ENCODE data around the gene MALAT1.
"Not testable (repeated sequence)": the region's sequence is repeated elsewhere in the genome, so short reads cannot be mapped to it uniquely, and the experiment has no call there.

The MALAT1 gene

GRCh38 chr11:65470433-65471049 lies 28.3 kb upstream of the MALAT1 start:
- Histone ChIP-seq H4K20me1 (ENCODE audit: insufficient read depth, low read length) (no peaks in the 10 kb centered on the region), H3K27me3 (ENCODE audit: insufficient read depth, low read length) (no peaks in the 10 kb centered on the region), H3K4me2 (ENCODE audit: low read length) (no peak overlapping the region; the same call in 1 of the 2 replicates), H3K9me2 (ENCODE audit: low read depth, low read length) (no peaks in the 10 kb centered on the region), H3K4me3 (ENCODE audit: low read depth, low read length, poor library complexity, severe bottlenecking) (no peak overlapping the region), H3K79me2 (ENCODE audit: insufficient read depth, low read length) (no peaks in the 10 kb centered on the region), H2AFZ (ENCODE audit: low read length) (no peak overlapping the region), H3F3A (ENCODE audit: insufficient read depth, low read length) (peaks cover 13% of the 10 kb centered on the region), H3K9me3 (ENCODE audit: low read length) (no peaks in the 10 kb centered on the region), H3K9ac (ENCODE audit: low read length) (no peak overlapping the region; the same call in 1 of the 2 replicates), H3K27ac (ENCODE audit: low read depth, low read length, poor library complexity, severe bottlenecking) (peak overlapping the region; percentile 82), H3K4me1 (ENCODE audit: insufficient read depth, low read length, severe bottlenecking) (peaks cover 39% of the 10 kb centered on the region), H3K36me3 (ENCODE audit: insufficient read depth, low read length) (no peaks in the 10 kb centered on the region)
- no peak for TF ChIP-seq EZH2 (IDR thresholded peaks at IDR 0.05; ENCODE audit: borderline replicate concordance, low read length)
- TF ChIP-seq, protein P1, sequence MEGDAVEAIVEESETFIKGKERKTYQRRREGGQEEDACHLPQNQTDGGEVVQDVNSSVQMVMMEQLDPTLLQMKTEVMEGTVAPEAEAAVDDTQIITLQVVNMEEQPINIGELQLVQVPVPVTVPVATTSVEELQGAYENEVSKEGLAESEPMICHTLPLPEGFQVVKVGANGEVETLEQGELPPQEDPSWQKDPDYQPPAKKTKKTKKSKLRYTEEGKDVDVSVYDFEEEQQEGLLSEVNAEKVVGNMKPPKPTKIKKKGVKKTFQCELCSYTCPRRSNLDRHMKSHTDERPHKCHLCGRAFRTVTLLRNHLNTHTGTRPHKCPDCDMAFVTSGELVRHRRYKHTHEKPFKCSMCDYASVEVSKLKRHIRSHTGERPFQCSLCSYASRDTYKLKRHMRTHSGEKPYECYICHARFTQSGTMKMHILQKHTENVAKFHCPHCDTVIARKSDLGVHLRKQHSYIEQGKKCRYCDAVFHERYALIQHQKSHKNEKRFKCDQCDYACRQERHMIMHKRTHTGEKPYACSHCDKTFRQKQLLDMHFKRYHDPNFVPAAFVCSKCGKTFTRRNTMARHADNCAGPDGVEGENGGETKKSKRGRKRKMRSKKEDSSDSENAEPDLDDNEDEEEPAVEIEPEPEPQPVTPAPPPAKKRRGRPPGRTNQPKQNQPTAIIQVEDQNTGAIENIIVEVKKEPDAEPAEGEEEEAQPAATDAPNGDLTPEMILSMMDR (IDR thresholded peaks at IDR 0.05; ENCODE audit: low read length): no peak

DNA sequence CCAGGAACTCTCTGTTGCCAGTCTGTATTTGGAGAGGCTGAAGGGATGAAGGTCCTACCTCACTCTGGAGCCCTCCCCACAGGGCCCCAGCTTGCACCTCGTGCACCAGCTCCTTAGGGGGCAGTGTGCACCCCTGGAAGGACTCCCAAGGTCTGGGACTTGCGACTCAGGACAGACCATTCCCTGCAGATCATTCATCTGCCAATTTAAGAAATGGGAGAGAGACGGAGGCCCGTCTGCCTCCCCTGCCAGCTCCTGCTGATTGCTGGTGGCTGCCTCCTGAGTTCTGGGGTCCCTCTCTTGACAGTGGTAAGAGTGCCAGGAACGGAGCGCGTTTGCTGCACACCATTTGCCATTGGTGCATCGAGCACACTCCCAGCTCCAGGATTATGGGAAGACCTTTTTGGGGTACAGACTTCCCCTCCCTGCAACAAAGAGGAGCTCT lies 27.4 kb upstream of the MALAT1 start:
- H3K79me2 ChIP-seq (ENCODE audit: insufficient read depth, low read length): no peaks in the 10 kb centered on the region
- peak overlapping the region; percentile 34 for H3K4me3 ChIP-seq (ENCODE audit: low read depth, low read length, poor library complexity, severe bottlenecking)
- H3K9me3 ChIP-seq (ENCODE audit: low read length): no peaks in the 10 kb centered on the region
- TF ChIP-seq, protein P1 (IDR thresholded peaks at IDR 0.05; ENCODE audit: low read length): peak; percentile 71
- no peak for TF ChIP-seq EZH2 (IDR thresholded peaks at IDR 0.05; ENCODE audit: borderline replicate concordance, low read length)
- no peaks in the 10 kb centered on the region for H4K20me1 ChIP-seq (ENCODE audit: insufficient read depth, low read length)
- H3K4me1 ChIP-seq (ENCODE audit: insufficient read depth, low read length, severe bottlenecking): peaks cover 44% of the 10 kb centered on the region
- peaks cover 16% of the 10 kb centered on the region for H3F3A ChIP-seq (ENCODE audit: insufficient read depth, low read length)
- no peaks in the 10 kb centered on the region for H3K36me3 ChIP-seq (ENCODE audit: insufficient read depth, low read length)
- H3K27ac ChIP-seq (ENCODE audit: low read depth, low read length, poor library complexity, severe bottlenecking): peak overlapping the region; percentile 82
- H2AFZ ChIP-seq (ENCODE audit: low read length): no peak overlapping the region
- H3K9me2 ChIP-seq (ENCODE audit: low read depth, low read length): no peaks in the 10 kb centered on the region
- peak overlapping the region; percentile 62 for H3K4me2 ChIP-seq (ENCODE audit: low read length)
- peak overlapping the region; percentile 60 for H3K9ac ChIP-seq (ENCODE audit: low read length)
- H3K27me3 ChIP-seq (ENCODE audit: insufficient read depth, low read length): no peaks in the 10 kb centered on the region

DNA sequence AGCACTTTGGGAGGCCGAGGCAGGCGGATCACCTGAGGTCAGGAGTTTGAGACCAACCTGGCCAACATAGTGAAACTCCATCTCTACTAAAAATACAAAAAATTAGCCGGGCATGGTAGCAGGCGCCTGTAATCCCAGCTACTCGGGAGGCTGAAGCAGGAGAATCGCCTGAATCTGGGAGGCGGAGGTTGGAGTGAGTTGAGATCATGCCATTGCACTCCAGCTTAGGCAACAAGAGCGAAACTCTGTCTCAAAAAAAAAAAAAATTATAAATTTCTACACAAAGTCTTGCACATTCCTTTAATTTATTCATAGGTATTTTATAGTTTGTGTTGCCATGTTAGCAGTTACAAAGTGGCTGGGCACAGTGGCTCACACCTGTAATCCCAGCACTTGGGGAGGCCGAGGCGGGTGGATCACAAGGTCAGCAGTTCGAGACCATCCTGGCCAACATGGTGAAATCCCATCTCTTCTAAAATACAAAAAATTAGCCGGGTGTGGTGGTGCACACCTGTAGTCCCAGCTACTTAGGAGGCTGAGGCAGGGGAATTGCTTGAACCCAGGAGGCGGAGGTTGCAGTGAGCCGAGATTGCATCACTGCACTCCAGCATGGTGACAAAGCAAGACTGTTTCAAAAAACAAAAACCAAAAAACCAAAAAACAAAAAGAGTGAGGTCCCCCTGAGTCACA lies 26.1 kb upstream of the MALAT1 start:
- Histone ChIP-seq H3K4me1 (ENCODE audit: insufficient read depth, low read length, severe bottlenecking) (peaks cover 53% of the 10 kb centered on the region), H3K4me2 (ENCODE audit: low read length) (peak overlapping the region; percentile 62; the same call in 1 of the 2 replicates), H3K27ac (ENCODE audit: low read depth, low read length, poor library complexity, severe bottlenecking) (peak overlapping the region; percentile 82), H3F3A (ENCODE audit: insufficient read depth, low read length) (peaks cover 16% of the 10 kb centered on the region)
- not testable (repeated sequence) for H3K79me2 ChIP-seq (ENCODE audit: insufficient read depth, low read length); H3K36me3 ChIP-seq (ENCODE audit: insufficient read depth, low read length); H3K27me3 ChIP-seq (ENCODE audit: insufficient read depth, low read length); H3K4me3 ChIP-seq (ENCODE audit: low read depth, low read length, poor library complexity, severe bottlenecking); H4K20me1 ChIP-seq (ENCODE audit: insufficient read depth, low read length); H3K9me3 ChIP-seq (ENCODE audit: low read length); H2AFZ ChIP-seq (ENCODE audit: low read length); H3K9me2 ChIP-seq (ENCODE audit: low read depth, low read length); H3K9ac ChIP-seq (ENCODE audit: low read length)
